8988T (cell line): Measurements from ENCODE around the gene RASA4B.
"Not testable (repeated sequence)": the region's sequence is repeated elsewhere in the genome, so short reads cannot be mapped to it uniquely, and the experiment has no call there.

Experiments used
- DNase-seq: peaks from one replicate; pipeline ENCODE4 v3.0.0; 2011

Gene RASA4B

DNA sequence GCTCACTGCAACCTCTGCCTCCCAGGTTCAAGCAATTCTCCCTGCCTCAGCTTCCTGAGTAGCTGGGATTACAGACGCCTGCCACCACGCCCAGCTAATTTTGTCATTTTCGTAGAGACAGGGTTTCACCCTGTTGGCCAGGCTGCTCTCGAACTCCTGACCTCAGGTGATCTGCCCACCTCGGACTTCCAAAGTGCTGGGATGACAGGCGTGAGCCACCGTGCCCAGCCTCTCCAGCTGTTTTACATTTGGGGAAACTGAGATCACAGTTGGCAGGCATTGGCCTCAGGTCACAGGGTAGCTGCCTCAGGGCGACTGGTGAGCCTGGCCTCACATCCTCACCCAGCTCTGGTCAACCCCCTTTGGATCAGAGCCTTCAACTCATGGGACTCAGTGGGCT is 7.0 kb downstream of the RASA4B start:
- DNase-seq = not testable (repeated sequence)

- not testable (repeated sequence) for DNase-seq
Observed at GRCh38 chr7:102507410-102508088, 10.0 kb downstream of the RASA4B start.

DNA sequence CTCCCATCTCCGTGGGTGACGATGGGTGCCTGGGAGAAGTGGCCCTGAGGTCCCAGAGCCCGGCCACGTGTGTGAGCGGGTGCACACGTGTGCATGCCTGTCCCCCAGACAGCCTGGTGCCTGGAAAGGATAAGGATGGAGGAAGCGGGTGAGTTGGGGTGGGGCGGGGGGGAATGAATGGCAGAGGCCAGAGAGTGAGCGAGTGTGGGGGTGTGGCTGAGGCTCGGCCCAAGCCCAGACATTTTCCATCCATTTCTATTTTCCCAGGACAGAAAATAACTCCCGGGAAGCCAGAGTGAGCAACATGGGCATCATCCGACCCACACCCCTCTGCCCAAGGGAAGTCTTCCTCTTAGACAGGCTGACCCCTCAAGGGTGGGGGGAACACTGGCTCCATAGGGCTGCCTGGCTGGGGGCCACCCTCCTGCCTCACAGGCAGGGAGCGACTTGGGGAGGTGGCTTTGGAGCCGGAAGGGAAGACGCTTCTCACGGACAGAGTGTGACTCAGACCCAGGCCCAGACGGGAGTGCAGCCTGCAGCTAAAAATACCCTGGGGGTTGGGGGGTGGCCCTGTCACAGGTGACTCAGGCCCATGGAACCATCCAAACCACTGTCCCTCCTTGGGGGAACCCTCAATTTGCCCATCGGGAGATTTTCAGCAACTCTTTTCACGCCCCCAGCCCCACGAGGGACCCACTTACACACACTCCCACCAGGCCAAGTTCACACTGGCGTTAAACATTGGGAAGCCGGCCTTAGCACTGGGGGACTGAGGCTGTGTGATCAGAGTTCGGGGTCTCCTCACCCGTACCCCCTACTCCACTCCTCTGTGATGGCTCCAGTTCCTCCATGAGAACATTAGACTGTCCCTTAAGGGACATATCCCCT is 12.0 kb downstream of the RASA4B start:
- DNase-seq = not testable (repeated sequence)

GRCh38 chr7:102503141-102503540 is 14.4 kb downstream of the RASA4B start:
- not testable (repeated sequence) for DNase-seq

DNA sequence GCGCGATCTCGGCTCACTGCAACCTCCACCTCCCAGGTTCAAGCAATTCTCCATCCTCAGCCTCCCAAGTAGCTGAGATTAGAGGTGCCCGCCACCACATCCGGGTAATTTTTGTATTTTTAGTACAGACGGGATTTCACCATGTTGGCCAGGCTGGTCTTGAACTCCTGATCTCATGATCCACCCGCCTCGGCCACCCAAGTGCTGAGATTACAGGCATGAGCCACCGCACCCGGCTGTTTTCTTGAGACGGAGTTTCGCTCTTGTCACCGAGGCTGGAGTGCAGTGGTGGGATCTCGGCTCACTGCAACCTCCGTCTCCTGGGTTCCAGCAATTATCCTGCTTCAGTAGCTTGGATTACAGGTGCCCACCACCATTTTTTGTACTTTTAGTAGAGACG is 19.3 kb downstream of the RASA4B start:
- DNase-seq = not testable (repeated sequence)

DNA sequence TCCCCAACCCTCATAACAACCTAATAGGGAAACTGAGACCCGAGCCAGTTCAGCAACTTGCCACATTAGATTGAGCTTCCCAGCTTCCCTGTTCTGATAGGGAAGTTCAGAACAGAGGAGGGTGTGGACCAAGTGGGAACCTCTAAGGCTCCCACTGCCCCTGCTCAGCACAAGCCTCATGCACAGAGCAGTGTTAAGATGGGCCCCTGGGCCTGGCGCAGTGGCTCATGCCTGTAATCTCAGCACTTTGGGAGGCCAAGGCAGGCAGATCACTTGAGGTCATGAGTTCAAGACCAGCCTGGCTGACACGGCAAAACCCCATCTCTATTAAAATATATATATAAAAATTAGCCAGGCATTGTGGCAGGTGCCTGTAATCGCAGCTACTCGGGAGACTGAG is 20.3 kb downstream of the RASA4B start:
- not testable (repeated sequence) for DNase-seq

- DNase-seq = not testable (repeated sequence)
Observed at GRCh38 chr7:102496861-102497260, 20.7 kb downstream of the RASA4B start.

DNA sequence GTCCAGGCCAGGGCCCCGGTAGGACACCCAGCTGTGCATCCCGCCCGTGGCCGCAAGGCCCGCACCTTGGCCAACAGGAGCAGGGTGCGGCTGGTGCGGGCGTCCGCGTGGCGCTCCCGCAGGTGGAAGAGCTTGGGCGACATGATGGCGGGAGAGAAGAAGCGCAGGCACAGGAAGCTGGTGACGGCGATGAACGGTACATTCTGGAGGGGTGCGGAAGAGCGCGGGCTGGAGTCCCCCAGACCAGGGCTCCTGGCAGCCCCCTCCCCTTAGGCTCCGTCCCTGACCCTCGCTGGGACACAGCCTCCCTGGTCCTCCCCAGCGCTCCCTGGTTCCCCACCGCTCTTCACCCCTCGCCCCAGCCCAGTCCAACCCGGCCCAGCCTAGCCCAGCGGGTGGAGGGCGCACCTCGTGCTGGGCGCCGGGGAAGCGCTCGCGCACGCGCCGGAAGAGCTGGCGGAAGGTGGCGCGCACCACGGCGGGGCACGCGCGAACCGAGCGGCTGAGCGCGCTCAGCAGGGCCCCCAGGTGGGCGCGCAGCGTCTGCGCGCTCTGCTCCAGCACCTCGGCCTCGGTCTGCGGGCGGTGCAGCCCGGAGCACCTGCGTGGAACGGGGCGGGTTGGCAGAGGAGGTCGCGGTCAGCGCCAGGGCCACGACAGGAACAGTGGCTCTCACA is 23.0 kb downstream of the RASA4B start:
- DNase-seq = not testable (repeated sequence)

GRCh38 chr7:102494026-102494425 is 23.6 kb downstream of the RASA4B start:
- not testable (repeated sequence) for DNase-seq

GRCh38 chr7:102493220-102493935 is 24.2 kb downstream of the RASA4B start:
- DNase-seq = not testable (repeated sequence)

GRCh38 chr7:102490529-102491075 is 27.0 kb downstream of the RASA4B start:
- DNase-seq = not testable (repeated sequence)

- not testable (repeated sequence) for DNase-seq
Observed at GRCh38 chr7:102484317-102484716, 33.3 kb downstream of the RASA4B start.

GRCh38 chr7:102481962-102482361 is 35.6 kb downstream of the RASA4B start:
- DNase-seq = not testable (repeated sequence)

DNA sequence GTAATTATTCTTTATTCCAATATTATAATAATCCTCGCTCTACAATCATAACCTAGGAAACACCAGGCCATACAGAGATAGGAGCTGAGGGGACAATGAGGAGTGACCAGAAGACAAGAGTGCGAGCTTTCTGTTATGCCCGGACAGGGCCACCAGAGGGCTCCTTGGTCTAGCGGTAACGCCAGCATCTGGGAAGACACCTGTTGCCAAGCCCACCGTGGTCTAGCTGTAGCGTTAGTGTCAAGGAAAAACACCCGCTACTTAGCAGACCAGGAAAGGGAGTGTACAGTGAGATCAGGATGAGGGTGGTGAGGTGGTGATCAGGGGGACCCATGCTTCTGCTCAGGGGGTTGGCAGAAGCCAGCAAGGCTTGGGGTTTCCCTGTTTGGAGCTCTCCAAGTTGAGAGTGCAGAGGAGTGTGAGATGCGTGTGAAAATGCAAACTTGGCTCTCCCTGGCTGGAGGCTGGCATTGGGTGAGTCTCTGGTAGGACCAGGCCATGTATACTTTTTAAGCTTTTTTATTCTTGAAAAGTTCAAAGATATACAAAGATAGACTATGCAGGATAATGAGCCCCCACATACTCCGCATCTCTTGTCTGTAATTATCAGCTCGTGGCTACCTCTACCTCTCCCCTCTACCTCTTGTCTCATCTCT is 37.5 kb downstream of the RASA4B start:
- DNase-seq = not testable (repeated sequence)

DNA sequence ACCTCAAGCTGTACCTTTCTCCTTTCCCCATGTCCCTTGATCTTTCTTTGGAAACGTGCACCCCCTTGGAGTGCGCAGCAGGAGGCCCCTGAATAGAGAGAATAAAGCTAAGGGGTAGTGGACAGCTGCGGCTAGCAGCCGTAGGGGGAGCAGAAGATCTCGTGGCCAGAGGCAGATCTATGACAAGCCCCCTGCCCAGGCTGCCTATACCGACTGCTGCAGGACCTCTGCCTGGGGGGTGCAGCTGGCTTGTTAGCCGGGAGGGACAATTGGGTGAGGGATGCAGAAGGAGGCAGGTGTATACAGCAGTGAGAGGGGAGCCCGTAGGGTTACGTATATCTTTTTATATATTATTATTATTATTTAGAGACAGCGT is 38.4 kb downstream of the RASA4B start:
- DNase-seq = not testable (repeated sequence)

GRCh38 chr7:102478314-102479208 is 39.0 kb downstream of the RASA4B start, which contains the start of gene POLR2J:
POLR2J (minus strand) TSS chr7:102478922; CDS start chr7:102478860, 62 bp downstream.
- not testable (repeated sequence) for DNase-seq

GRCh38 chr7:102474736-102475435 is 42.7 kb downstream of the RASA4B start:
- DNase-seq = not testable (repeated sequence)

GRCh38 chr7:102474116-102474515 is 43.5 kb downstream of the RASA4B start:
- DNase-seq = not testable (repeated sequence)

DNA sequence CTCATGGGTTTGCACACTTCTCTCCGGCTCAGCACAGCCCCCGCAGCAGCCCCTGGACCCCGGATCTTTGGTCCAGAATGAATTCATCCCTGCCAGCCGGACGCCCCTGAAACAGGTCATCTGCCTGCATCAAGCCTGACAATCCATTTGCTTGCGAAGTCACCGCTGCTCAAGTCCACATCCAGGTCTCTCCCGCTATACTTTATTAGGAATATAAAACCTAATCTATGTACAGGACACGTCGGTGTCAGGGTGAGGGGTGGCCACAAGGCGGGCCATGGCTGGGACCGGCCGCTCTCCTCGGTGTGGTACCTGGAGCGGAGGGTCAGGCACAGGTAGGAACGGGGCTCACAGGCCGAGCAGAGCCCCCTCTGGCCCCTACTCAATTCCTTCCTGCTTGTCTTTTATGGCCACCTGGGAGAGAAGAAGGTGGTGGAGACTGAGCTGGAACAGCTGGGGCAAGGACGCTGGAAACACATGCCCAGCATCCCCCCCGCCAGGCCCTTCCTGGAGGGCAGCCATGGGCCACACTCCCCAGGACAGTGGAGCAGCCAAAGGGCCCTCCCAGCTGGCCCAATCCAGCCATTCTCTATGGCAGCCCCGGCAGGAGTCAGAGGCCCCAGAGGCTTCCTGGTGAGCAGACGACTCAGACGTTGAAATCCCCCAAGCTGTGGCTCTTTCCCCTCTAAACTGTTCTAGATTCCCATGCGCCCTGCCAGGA is 44.1 kb downstream of the RASA4B start:
- DNase-seq = no peak
